T-helper 1 cell treated with Interleukin-12 subunit alpha and Interleukin-12 subunit beta and Interleukin-4 antibody, amounts not matched to agents 30 μg/mL and 1 μg/mL, for 36 hours (primary cell): Measurements from ENCODE around the gene SHANK2.

Experiments
- H3K27ac Mint-ChIP-seq: one replicate; pipeline ENCODE4 v1.8.0; 2021; ENCODE audit warnings: mild to moderate bottlenecking, mixed read lengths
- H3K27me3 Mint-ChIP-seq: one replicate; pipeline ENCODE4 v1.8.0; 2021; ENCODE audit warnings: low read depth, mixed read lengths
- H3K36me3 Mint-ChIP-seq: one replicate; pipeline ENCODE4 v1.8.0; 2021; ENCODE audit warnings: low read depth, mixed read lengths
- H3K4me1 Mint-ChIP-seq: one replicate; pipeline ENCODE4 v1.8.0; 2021; ENCODE audit warnings: low read depth, mixed read lengths
- H3K4me3 Mint-ChIP-seq: one replicate; pipeline ENCODE4 v1.8.0; 2021; ENCODE audit warnings: mild to moderate bottlenecking, moderate library complexity, mixed read lengths
- H3K9me3 Mint-ChIP-seq: one replicate; pipeline ENCODE4 v1.8.0; 2021; ENCODE audit warnings: mixed read lengths

SHANK2 gene

GRCh38 chr11:71252269-71252769 is at the start of gene SHANK2:
SHANK2 (minus strand) TSS chr11:71252577; CDS start chr11:71147326, 105,251 bp downstream.
- Mint-ChIP-seq H3K27ac (no peak within 1 kb of the TSS), H3K9me3 (no peaks in the 10 kb centered on the region), H3K27me3 (peaks cover 51% of the 10 kb centered on the region), H3K4me1 (no peaks in the 10 kb centered on the region), H3K4me3 (no peak within 1 kb of the TSS), H3K36me3 (no peaks in the 10 kb centered on the region)

- no peaks in the 10 kb centered on the region for H3K27me3 Mint-ChIP-seq
- no peaks in the 10 kb centered on the region for H3K36me3 Mint-ChIP-seq
- peaks cover 4% of the 10 kb centered on the region for H3K9me3 Mint-ChIP-seq
- H3K4me1 Mint-ChIP-seq = no peaks in the 10 kb centered on the region
- no peak overlapping the region for H3K27ac Mint-ChIP-seq
- H3K4me3 Mint-ChIP-seq = no peak overlapping the region
Measured at GRCh38 chr11:71301858-71302533, 49.6 kb upstream of the SHANK2 start.

GRCh38 chr11:71301046-71301857 is 48.9 kb upstream of the SHANK2 start:
- Mint-ChIP-seq H3K9me3 (peaks cover 4% of the 10 kb centered on the region), H3K4me3 (no peak overlapping the region), H3K27ac (no peak overlapping the region), H3K27me3 (no peaks in the 10 kb centered on the region), H3K36me3 (no peaks in the 10 kb centered on the region), H3K4me1 (no peaks in the 10 kb centered on the region)

GRCh38 chr11:71300187-71300586 is 47.8 kb upstream of the SHANK2 start:
- no peaks in the 10 kb centered on the region for H3K27me3 Mint-ChIP-seq
- no peaks in the 10 kb centered on the region for H3K4me1 Mint-ChIP-seq
- H3K9me3 Mint-ChIP-seq = peaks cover 4% of the 10 kb centered on the region
- no peak overlapping the region for H3K27ac Mint-ChIP-seq
- no peaks in the 10 kb centered on the region for H3K36me3 Mint-ChIP-seq
- no peak overlapping the region for H3K4me3 Mint-ChIP-seq

- H3K9me3 Mint-ChIP-seq = peaks cover 4% of the 10 kb centered on the region
- no peak overlapping the region for H3K27ac Mint-ChIP-seq
- no peak overlapping the region for H3K4me3 Mint-ChIP-seq
- H3K27me3 Mint-ChIP-seq = no peaks in the 10 kb centered on the region
- no peaks in the 10 kb centered on the region for H3K36me3 Mint-ChIP-seq
- H3K4me1 Mint-ChIP-seq = no peaks in the 10 kb centered on the region
Measured at GRCh38 chr11:71298761-71299181, 46.4 kb upstream of the SHANK2 start.

- Mint-ChIP-seq H3K36me3 (no peaks in the 10 kb centered on the region), H3K27me3 (no peaks in the 10 kb centered on the region), H3K27ac (no peak overlapping the region), H3K9me3 (peaks cover 4% of the 10 kb centered on the region), H3K4me1 (no peaks in the 10 kb centered on the region), H3K4me3 (no peak overlapping the region)
Measured at GRCh38 chr11:71298016-71298550, 45.7 kb upstream of the SHANK2 start.

GRCh38 chr11:71294846-71295600 is 42.6 kb upstream of the SHANK2 start:
- Mint-ChIP-seq H3K27me3 (no peaks in the 10 kb centered on the region), H3K36me3 (no peaks in the 10 kb centered on the region), H3K9me3 (peaks cover 18% of the 10 kb centered on the region), H3K27ac (no peak overlapping the region), H3K4me3 (no peak overlapping the region), H3K4me1 (no peaks in the 10 kb centered on the region)

- H3K4me1 Mint-ChIP-seq = no peaks in the 10 kb centered on the region
Measured at GRCh38 chr11:71293961-71294782, 41.8 kb upstream of the SHANK2 start.

GRCh38 chr11:71286701-71287643 is 34.6 kb upstream of the SHANK2 start:
- Mint-ChIP-seq H3K27ac (no peak overlapping the region), H3K9me3 (peaks cover 27% of the 10 kb centered on the region), H3K36me3 (no peaks in the 10 kb centered on the region), H3K4me1 (no peaks in the 10 kb centered on the region), H3K4me3 (no peak overlapping the region), H3K27me3 (no peaks in the 10 kb centered on the region)

More at GRCh38 chr11:71293961-71294782, 41.8 kb upstream of the SHANK2 start:
- H3K9me3 Mint-ChIP-seq = peaks cover 26% of the 10 kb centered on the region
- H3K27me3 Mint-ChIP-seq = no peaks in the 10 kb centered on the region
- no peaks in the 10 kb centered on the region for H3K36me3 Mint-ChIP-seq
- no peak overlapping the region for H3K27ac Mint-ChIP-seq
- no peak overlapping the region for H3K4me3 Mint-ChIP-seq

GRCh38 chr11:71285111-71285510 is 32.7 kb upstream of the SHANK2 start:
- Mint-ChIP-seq H3K27ac (no peak overlapping the region), H3K4me1 (no peaks in the 10 kb centered on the region), H3K27me3 (no peaks in the 10 kb centered on the region), H3K36me3 (no peaks in the 10 kb centered on the region), H3K4me3 (no peak overlapping the region), H3K9me3 (peaks cover 14% of the 10 kb centered on the region)

GRCh38 chr11:71284525-71285092 is 32.2 kb upstream of the SHANK2 start:
- Mint-ChIP-seq H3K4me1 (no peaks in the 10 kb centered on the region), H3K4me3 (no peak overlapping the region), H3K27ac (no peak overlapping the region), H3K36me3 (no peaks in the 10 kb centered on the region), H3K9me3 (peaks cover 10% of the 10 kb centered on the region), H3K27me3 (no peaks in the 10 kb centered on the region)

- Mint-ChIP-seq H3K9me3 (peaks cover 4% of the 10 kb centered on the region), H3K4me1 (no peaks in the 10 kb centered on the region), H3K36me3 (no peaks in the 10 kb centered on the region), H3K27ac (no peak overlapping the region), H3K4me3 (no peak overlapping the region), H3K27me3 (no peaks in the 10 kb centered on the region)
Measured at GRCh38 chr11:71283971-71284441, 31.6 kb upstream of the SHANK2 start.
